HepG2 (cell line): ENCODE results near the gene WDCP. TPM values are rescaled to one million over a fixed set of nuclear protein-coding genes. Genes with fewer than 3 reads are reported as not detected.
A peak's percentile ranks its signal among the peaks of the same experiment; 100 is the strongest.

ENCODE experiments used
- ATF2 ChIP-seq: sonication (generic); formaldehyde crosslinking; IDR thresholded peaks from 2 replicates; pipeline ENCODE4 v1.4.0; 2020; ENCODE audit warnings: missing genetic modification reagents
- EEA1 ChIP-seq: sonication (generic); formaldehyde crosslinking; IDR thresholded peaks from 2 replicates; pipeline ENCODE4 v1.5.1; 2020; ENCODE audit warnings: mild to moderate bottlenecking, missing genetic modification reagents, borderline replicate concordance
- LCORL ChIP-seq, 2 experiments: fragments of 450-650 bp in 1 of 2; sonication (generic) in 1 of 2; formaldehyde crosslinking in 1 of 2; IDR thresholded peaks; 2 replicates each; pipeline versions ENCODE4 v1.5.0 to v1.6.1; 2017 to 2020; ENCODE audit warnings: antibody characterized with exemption in 1 of 2, missing genetic modification reagents in 1 of 2
- NCOR1 ChIP-seq: fragments of 200-600 bp; sonication (generic); IDR thresholded peaks from 2 replicates; pipeline ENCODE4 v1.7.0; 2017; ENCODE audit warnings: antibody characterized with exemption, low read length, borderline replicate concordance
- NR2F6 ChIP-seq, 2 experiments: IDR thresholded peaks; 2 replicates each; pipeline ENCODE4 v1.6.1; 2016; ENCODE audit warnings: antibody characterized with exemption in 1 of 2, mild to moderate bottlenecking in 1 of 2
- PAWR ChIP-seq: sonication (generic); formaldehyde crosslinking; IDR thresholded peaks from 2 replicates; pipeline ENCODE4 v1.4.0; 2020; ENCODE audit warnings: missing genetic modification reagents, mild to moderate bottlenecking, borderline replicate concordance
- PAXIP1 ChIP-seq: sonication (generic); formaldehyde crosslinking; conservative IDR thresholded peaks from 2 replicates; pipeline ENCODE4 v1.4.0; 2020; ENCODE audit warnings: mild to moderate bottlenecking, missing genetic modification reagents, moderate library complexity
- RERE ChIP-seq: IDR thresholded peaks from 2 replicates; pipeline ENCODE4 v1.6.1; 2016; ENCODE audit warnings: low read depth, missing genetic modification reagents, missing compliant biosample characterization
- TSC22D2 ChIP-seq: sonication (generic); formaldehyde crosslinking; IDR thresholded peaks from 2 replicates; pipeline ENCODE4 v1.5.1; 2020; ENCODE audit warnings: missing genetic modification reagents, mild to moderate bottlenecking, borderline replicate concordance
- ZNF281 ChIP-seq: sonication (generic); formaldehyde crosslinking; IDR thresholded peaks from 2 replicates; pipeline ENCODE4 v1.4.0; 2020; ENCODE audit warnings: missing genetic modification reagents, borderline replicate concordance
- polyA plus RNA-seq, 8 experiments: library from polyadenylated mRNA; depleted of rRNA in 3 of 8; stranded (reverse) in 7 of 8; unstranded in 1 of 8; fragments of >200 nt; fragmentation: Illumina TruSeq in 4 of 8; extraction: Trizol in 4 of 8; gene quantifications; 2 replicates each; pipeline versions ENCODE4 v1.2.1 to v1.2.3, GENCODE V29; 2011 to 2016; ENCODE audit warnings: low read depth in 4 of 8, missing spikeins in 1 of 8, mixed read lengths in 1 of 8; ENCODE audit not compliant: insufficient read depth in 1 of 8
- total RNA-seq, 5 experiments: library from RNA; depleted of rRNA; stranded (reverse); fragments of >200 nt; fragmentation: Illumina TruSeq; extraction: Trizol; gene quantifications; 2 replicates each; pipeline ENCODE4 v1.2.3, GENCODE V29; 2016; ENCODE audit warnings: low read depth in 1 of 5

Gene WDCP
- total and polyA plus RNA-seq, 2 of the 13 experiments (the other 11 are each of a cell fraction or from before 2014, with no cell fraction given), result 17.4 to 22.6 TPM

GRCh38 chr2:24045511-24046508, 1.4 kb downstream of the WDCP start (continued):
- peak; percentile 68; the same call in 1 of the 2 replicates for TF ChIP-seq ZNF281 (CRISPR knock-in tag)
- peak; percentile 77 for TF ChIP-seq PAXIP1 (CRISPR knock-in tag)
- TF ChIP-seq LCORL (IDR thresholded peaks at IDR 0.05), result peak; percentile 7; the same call in 1 of the 2 replicates
- 0 out of 2 replicates have a peak, but pooled peaks have one; percentile 37 for TF ChIP-seq LCORL (CRISPR knock-in tag; IDR thresholded peaks at IDR 0.05)
- 0 out of 2 replicates have a peak, but pooled peaks have one; percentile 16 for TF ChIP-seq NCOR1
- 0 out of 2 replicates have a peak, but pooled peaks have one; percentile 33 for TF ChIP-seq ATF2 (CRISPR knock-in tag)
- 0 out of 2 replicates have a peak, but pooled peaks have one; percentile 7 for TF ChIP-seq NR2F6 (IDR thresholded peaks at IDR 0.05)
- TF ChIP-seq NR2F6 (CRISPR knock-in tag; IDR thresholded peaks at IDR 0.05), result peak; percentile 8; the same call in 1 of the 2 replicates
- TF ChIP-seq EEA1, result no peak
- no peak for TF ChIP-seq PAWR (CRISPR knock-in tag)
- TF ChIP-seq TSC22D2, result no peak
- TF ChIP-seq RERE (CRISPR knock-in tag), result 0 out of 2 replicates have a peak, but pooled peaks have one; percentile 39
